ENCODE results near the gene MRPL23. TPM values are rescaled to one million over a fixed set of nuclear protein-coding genes. Genes with fewer than 3 reads are reported as not detected.

The MRPL23 gene
- total RNA-seq, 1 experiment from 2014 or later: 123 TPM

DNA sequence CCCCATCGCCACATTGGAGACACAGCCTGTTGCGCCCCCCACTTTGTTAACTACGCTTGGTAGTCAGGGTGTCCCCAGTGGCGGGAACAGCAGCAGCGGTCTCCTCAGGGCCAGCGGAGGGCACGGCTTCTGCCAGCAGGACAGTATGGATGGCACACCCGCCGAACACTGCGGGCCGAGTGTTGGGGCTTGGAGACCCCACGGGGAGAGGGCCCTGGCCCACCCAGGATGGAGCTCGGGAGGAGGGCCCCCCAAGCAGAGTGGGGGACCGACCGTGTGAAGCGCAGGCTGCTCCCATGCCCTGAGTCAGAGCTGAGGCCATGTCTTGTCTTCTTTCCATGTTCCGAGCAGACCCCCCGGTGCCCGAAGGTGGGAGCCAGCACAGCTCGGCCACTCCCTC is 17.8 kb downstream of the MRPL23 start:
- TF ChIP-seq TCF7L2 (IDR thresholded peaks at IDR 0.05; ENCODE audit: low read depth, low read length) (no peak), POLR2AphosphoS5 (IDR thresholded peaks at IDR 0.05; ENCODE audit: low read depth, low read length) (no peak), SIN3A (IDR thresholded peaks at IDR 0.05; ENCODE audit: borderline replicate concordance, insufficient read depth, low read depth, low read length) (no peak)
- TF ChIP-seq, protein P1, sequence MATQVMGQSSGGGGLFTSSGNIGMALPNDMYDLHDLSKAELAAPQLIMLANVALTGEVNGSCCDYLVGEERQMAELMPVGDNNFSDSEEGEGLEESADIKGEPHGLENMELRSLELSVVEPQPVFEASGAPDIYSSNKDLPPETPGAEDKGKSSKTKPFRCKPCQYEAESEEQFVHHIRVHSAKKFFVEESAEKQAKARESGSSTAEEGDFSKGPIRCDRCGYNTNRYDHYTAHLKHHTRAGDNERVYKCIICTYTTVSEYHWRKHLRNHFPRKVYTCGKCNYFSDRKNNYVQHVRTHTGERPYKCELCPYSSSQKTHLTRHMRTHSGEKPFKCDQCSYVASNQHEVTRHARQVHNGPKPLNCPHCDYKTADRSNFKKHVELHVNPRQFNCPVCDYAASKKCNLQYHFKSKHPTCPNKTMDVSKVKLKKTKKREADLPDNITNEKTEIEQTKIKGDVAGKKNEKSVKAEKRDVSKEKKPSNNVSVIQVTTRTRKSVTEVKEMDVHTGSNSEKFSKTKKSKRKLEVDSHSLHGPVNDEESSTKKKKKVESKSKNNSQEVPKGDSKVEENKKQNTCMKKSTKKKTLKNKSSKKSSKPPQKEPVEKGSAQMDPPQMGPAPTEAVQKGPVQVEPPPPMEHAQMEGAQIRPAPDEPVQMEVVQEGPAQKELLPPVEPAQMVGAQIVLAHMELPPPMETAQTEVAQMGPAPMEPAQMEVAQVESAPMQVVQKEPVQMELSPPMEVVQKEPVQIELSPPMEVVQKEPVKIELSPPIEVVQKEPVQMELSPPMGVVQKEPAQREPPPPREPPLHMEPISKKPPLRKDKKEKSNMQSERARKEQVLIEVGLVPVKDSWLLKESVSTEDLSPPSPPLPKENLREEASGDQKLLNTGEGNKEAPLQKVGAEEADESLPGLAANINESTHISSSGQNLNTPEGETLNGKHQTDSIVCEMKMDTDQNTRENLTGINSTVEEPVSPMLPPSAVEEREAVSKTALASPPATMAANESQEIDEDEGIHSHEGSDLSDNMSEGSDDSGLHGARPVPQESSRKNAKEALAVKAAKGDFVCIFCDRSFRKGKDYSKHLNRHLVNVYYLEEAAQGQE (IDR thresholded peaks at IDR 0.05; ENCODE audit: insufficient read depth in 1 of 2, low read depth in 2 of 2, low read length in 1 of 2): no peak
- TF ChIP-seq, protein P2, sequence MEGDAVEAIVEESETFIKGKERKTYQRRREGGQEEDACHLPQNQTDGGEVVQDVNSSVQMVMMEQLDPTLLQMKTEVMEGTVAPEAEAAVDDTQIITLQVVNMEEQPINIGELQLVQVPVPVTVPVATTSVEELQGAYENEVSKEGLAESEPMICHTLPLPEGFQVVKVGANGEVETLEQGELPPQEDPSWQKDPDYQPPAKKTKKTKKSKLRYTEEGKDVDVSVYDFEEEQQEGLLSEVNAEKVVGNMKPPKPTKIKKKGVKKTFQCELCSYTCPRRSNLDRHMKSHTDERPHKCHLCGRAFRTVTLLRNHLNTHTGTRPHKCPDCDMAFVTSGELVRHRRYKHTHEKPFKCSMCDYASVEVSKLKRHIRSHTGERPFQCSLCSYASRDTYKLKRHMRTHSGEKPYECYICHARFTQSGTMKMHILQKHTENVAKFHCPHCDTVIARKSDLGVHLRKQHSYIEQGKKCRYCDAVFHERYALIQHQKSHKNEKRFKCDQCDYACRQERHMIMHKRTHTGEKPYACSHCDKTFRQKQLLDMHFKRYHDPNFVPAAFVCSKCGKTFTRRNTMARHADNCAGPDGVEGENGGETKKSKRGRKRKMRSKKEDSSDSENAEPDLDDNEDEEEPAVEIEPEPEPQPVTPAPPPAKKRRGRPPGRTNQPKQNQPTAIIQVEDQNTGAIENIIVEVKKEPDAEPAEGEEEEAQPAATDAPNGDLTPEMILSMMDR (IDR thresholded peaks at IDR 0.05): no peak
- ATAC-seq: no peak
- POLR2A ChIA-PET: no interaction called here
- intact Hi-C loops (cut with micrococcal nuclease; ENCODE audit: unreplicated experiment): no loop called here
- no TSS peak for BruUV-seq (replicated peaks)
- no peaks in the 10 kb centered on the region for H3K4me1 ChIP-seq (ENCODE audit: control insufficient read depth, insufficient read depth, low read length)
- H3K9me3 ChIP-seq (ENCODE audit: control insufficient read depth, insufficient read depth, low read depth, low read length): no peaks in the 10 kb centered on the region
- no peak for DNase-seq (ENCODE audit: low read depth, low spot score)
- H3K4me3 ChIP-seq (ENCODE audit: low read depth in 2 of 2, low read length in 2 of 2): no peak overlapping the region
- CTCF ChIA-PET: interaction anchor here (1.1 kb wide), 1 partner anchor 12 kb away, joined by 3 read pairs; no protein-coding TSS in a partner anchor
- H3K27me3 ChIP-seq (ENCODE audit: control insufficient read depth, insufficient read depth, low read length): no peaks in the 10 kb centered on the region
- in situ Hi-C loops (cut with HindIII; ENCODE audit: low pct_unique_long_range_greater_than_20kb, low sequenced_read_pairs): no loop called here
- no peak overlapping the region for H3K27ac ChIP-seq (ENCODE audit: low read length)
- no peaks in the 10 kb centered on the region for H3K36me3 ChIP-seq (ENCODE audit: control insufficient read depth, insufficient read depth, low read length)

DNA sequence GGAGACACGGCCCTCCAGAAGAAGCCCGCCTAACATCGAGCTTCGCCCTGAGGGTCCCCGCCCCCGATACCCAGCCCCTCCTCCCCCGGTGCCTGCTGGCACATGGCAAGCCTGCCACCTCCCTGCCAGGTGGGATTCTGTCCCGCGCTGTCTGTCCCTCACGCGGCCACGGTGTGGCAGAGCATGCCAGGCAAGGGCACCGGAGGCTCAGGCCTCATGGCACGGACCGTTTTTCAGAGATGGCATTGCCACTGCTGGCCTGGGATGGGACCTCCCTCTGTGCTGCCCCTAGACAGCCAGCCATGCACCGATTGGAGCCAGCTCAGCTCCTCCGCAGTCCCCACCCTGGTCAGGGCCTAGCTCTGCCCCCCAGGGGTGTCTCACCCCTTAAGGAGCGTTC is 19.4 kb downstream of the MRPL23 start:
- CTCF ChIA-PET: interaction anchor here (0.7 to 2.6 kb wide), 5 partner anchors 20 to 185 kb away, joined by 4 to 13 read pairs (median 8); no protein-coding TSS in a partner anchor
- in situ Hi-C loops (cut with HindIII; ENCODE audit: low pct_unique_long_range_greater_than_20kb, low sequenced_read_pairs): no loop called here

More for the DNA sequence above, 19.4 kb downstream of the MRPL23 start:
- DNase-seq (ENCODE audit: low read depth, low spot score): no peak
- no TSS peak for BruUV-seq (replicated peaks)
- intact Hi-C loops (cut with micrococcal nuclease; ENCODE audit: unreplicated experiment): no loop called here
- no peaks in the 10 kb centered on the region for H3K9me3 ChIP-seq (ENCODE audit: control insufficient read depth, insufficient read depth, low read depth, low read length)
- POLR2A ChIA-PET: no interaction called here
- H3K27me3 ChIP-seq (ENCODE audit: control insufficient read depth, insufficient read depth, low read length): no peaks in the 10 kb centered on the region
- H3K36me3 ChIP-seq (ENCODE audit: control insufficient read depth, insufficient read depth, low read length): no peaks in the 10 kb centered on the region
- ATAC-seq: peak; percentile 44
- TF ChIP-seq, protein P1 (IDR thresholded peaks at IDR 0.05; ENCODE audit: insufficient read depth in 1 of 2, low read depth in 2 of 2, low read length in 1 of 2): no peak
- no peak for TF ChIP-seq POLR2AphosphoS5 (IDR thresholded peaks at IDR 0.05; ENCODE audit: low read depth, low read length)
- TF ChIP-seq SIN3A (IDR thresholded peaks at IDR 0.05; ENCODE audit: borderline replicate concordance, insufficient read depth, low read depth, low read length): no peak
- TF ChIP-seq TCF7L2 (IDR thresholded peaks at IDR 0.05; ENCODE audit: low read depth, low read length): no peak
- TF ChIP-seq, protein P2 (IDR thresholded peaks at IDR 0.05): no peak
- H3K27ac ChIP-seq (ENCODE audit: low read length): no peak overlapping the region
- no peak overlapping the region for H3K4me3 ChIP-seq (ENCODE audit: low read depth in 2 of 2, low read length in 2 of 2)
- no peaks in the 10 kb centered on the region for H3K4me1 ChIP-seq (ENCODE audit: control insufficient read depth, insufficient read depth, low read length)

Measured in Panc1 (cell line).